ENCODE results near the gene RPS27. TPM values are rescaled to one million over a fixed set of nuclear protein-coding genes. Genes with fewer than 3 reads are reported as not detected.
A peak's percentile ranks its signal among the peaks of the same experiment; 100 is the strongest.

Gene RPS27
- total and polyA plus RNA-seq, 2 of the 13 experiments (the other 11 are each of a cell fraction or from before 2014, with no cell fraction given) = 3,737 to 9,964 TPM

DNA sequence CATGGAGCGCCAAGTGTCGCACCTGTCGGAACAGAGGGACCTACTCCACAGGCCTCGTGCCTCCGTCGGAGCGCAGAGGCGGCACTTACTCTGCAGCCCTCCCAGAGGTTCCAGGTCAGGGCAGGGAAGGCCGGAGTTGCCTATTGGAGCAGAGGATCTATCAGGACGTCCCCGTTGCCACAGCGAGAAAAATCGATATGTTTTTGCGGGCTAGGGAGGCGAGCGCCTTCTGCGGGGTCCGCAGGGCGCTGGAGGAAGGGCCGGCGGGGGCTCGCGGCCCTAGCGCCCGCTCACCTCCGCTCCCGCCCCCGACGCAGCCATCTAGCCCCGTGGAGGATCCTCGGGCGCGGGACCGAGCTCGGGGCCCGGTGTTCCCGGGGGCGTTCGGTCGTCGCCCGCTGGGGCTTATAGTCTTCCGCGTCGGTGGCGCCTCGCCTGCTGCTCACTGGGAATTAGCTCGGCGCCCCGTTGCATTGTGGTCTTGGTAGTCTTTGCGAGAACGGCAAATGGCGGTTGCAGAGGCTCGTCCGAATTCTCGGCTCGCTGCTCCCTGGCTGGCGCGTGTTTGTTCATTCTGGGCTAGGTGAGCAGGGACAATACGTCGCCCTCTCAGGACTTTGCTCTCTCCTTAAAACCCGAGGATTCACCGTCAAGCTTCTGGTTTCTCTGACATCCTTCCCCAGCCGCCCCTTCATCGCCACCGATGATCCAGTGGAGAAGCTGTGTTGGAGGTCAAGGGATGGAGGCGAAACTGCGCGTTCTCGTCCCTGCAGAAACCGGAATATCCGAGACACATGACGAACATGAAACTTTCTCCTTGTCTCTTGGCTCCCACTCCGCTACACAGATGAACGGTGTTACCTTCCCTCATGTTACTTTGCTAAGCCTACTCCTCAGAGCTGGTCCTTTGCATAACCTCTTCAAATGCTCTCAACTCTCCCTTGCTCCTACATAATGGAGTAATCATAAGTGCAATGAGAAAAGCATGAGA lies 13.0 kb upstream of the RPS27 start, which contains the start of gene JTB (continued):
- TF ChIP-seq ZFP36 (IDR thresholded peaks at IDR 0.05; ENCODE audit: borderline replicate concordance, low read depth, low read length, partially characterized antibody) = no peak
- no peak for TF ChIP-seq TFAP4 (IDR thresholded peaks at IDR 0.05; ENCODE audit: borderline replicate concordance, low read depth)
- peak; percentile 35; the same call in 1 of the 2 replicates for TF ChIP-seq TOPORS (CRISPR knock-in tag; IDR thresholded peaks at IDR 0.05)
- TF ChIP-seq ATF3 (CRISPR knock-in tag; IDR thresholded peaks at IDR 0.05) = peak; percentile 47; the same call in 1 of the 2 replicates
- TF ChIP-seq, protein P1, sequence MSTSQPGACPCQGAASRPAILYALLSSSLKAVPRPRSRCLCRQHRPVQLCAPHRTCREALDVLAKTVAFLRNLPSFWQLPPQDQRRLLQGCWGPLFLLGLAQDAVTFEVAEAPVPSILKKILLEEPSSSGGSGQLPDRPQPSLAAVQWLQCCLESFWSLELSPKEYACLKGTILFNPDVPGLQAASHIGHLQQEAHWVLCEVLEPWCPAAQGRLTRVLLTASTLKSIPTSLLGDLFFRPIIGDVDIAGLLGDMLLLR (CRISPR knock-in tag; IDR thresholded peaks at IDR 0.05) = peak; percentile 83
- TF ChIP-seq, protein P2, sequence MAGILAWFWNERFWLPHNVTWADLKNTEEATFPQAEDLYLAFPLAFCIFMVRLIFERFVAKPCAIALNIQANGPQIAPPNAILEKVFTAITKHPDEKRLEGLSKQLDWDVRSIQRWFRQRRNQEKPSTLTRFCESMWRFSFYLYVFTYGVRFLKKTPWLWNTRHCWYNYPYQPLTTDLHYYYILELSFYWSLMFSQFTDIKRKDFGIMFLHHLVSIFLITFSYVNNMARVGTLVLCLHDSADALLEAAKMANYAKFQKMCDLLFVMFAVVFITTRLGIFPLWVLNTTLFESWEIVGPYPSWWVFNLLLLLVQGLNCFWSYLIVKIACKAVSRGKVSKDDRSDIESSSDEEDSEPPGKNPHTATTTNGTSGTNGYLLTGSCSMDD (CRISPR knock-in tag; IDR thresholded peaks at IDR 0.05) = no peak
- peak; percentile 95 for TF ChIP-seq ZNF143 (CRISPR knock-in tag; IDR thresholded peaks at IDR 0.05)
- TF ChIP-seq ZNF121 (CRISPR knock-in tag; IDR thresholded peaks at IDR 0.05) = no peak
- TF ChIP-seq HCFC1 (IDR thresholded peaks at IDR 0.05; ENCODE audit: low read depth, low read length) = peak; percentile 82
- TF ChIP-seq MIER3 (CRISPR knock-in tag; IDR thresholded peaks at IDR 0.05; ENCODE audit: borderline replicate concordance) = peak; percentile 43; the same call in 1 of the 2 replicates
- no peak; the same call in 1 of the 2 replicates for TF ChIP-seq ZNF260 (CRISPR knock-in tag; IDR thresholded peaks at IDR 0.05; ENCODE audit: borderline replicate concordance, low read depth)
- TF ChIP-seq RBM39 (IDR thresholded peaks at IDR 0.05; ENCODE audit: low read depth, low read length, poor library complexity, severe bottlenecking) = peak; percentile 58
- no peak for TF ChIP-seq ZNF569 (CRISPR knock-in tag; IDR thresholded peaks at IDR 0.05; ENCODE audit: borderline replicate concordance)
- no peak for TF ChIP-seq HOXA7 (CRISPR knock-in tag; IDR thresholded peaks at IDR 0.05)
- no peak for TF ChIP-seq IKZF1 (IDR thresholded peaks at IDR 0.05)
- TF ChIP-seq ZFP36L1 (CRISPR knock-in tag; IDR thresholded peaks at IDR 0.05) = no peak
- TF ChIP-seq, protein P3, sequence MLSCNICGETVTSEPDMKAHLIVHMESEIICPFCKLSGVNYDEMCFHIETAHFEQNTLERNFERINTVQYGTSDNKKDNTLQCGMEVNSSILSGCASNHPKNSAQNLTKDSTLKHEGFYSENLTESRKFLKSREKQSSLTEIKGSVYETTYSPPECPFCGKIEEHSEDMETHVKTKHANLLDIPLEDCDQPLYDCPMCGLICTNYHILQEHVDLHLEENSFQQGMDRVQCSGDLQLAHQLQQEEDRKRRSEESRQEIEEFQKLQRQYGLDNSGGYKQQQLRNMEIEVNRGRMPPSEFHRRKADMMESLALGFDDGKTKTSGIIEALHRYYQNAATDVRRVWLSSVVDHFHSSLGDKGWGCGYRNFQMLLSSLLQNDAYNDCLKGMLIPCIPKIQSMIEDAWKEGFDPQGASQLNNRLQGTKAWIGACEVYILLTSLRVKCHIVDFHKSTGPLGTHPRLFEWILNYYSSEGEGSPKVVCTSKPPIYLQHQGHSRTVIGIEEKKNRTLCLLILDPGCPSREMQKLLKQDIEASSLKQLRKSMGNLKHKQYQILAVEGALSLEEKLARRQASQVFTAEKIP (CRISPR knock-in tag; IDR thresholded peaks at IDR 0.05; ENCODE audit: borderline replicate concordance) = no peak
- no peak for TF ChIP-seq SP1 (IDR thresholded peaks at IDR 0.05)
- TF ChIP-seq SP1 (CRISPR knock-in tag; IDR thresholded peaks at IDR 0.05) = 0 out of 2 replicates have a peak, but pooled peaks have one; percentile 15
- TF ChIP-seq TMF1 (CRISPR knock-in tag; IDR thresholded peaks at IDR 0.05; ENCODE audit: low read depth) = 0 out of 2 replicates have a peak, but pooled peaks have one; percentile 77
- TF ChIP-seq, protein P4, sequence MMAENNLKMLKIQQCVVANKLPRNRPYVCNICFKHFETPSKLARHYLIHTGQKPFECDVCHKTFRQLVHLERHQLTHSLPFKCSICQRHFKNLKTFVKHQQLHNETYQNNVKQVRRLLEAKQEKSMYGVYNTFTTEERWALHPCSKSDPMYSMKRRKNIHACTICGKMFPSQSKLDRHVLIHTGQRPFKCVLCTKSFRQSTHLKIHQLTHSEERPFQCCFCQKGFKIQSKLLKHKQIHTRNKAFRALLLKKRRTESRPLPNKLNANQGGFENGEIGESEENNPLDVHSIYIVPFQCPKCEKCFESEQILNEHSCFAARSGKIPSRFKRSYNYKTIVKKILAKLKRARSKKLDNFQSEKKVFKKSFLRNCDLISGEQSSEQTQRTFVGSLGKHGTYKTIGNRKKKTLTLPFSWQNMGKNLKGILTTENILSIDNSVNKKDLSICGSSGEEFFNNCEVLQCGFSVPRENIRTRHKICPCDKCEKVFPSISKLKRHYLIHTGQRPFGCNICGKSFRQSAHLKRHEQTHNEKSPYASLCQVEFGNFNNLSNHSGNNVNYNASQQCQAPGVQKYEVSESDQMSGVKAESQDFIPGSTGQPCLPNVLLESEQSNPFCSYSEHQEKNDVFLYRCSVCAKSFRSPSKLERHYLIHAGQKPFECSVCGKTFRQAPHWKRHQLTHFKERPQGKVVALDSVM (CRISPR knock-in tag; IDR thresholded peaks at IDR 0.05) = peak; percentile 67
- TF ChIP-seq ZNF350 (CRISPR knock-in tag; IDR thresholded peaks at IDR 0.05; ENCODE audit: borderline replicate concordance, low read depth) = peak; percentile 67
